HG03342 (cell line): ENCODE results near the gene GABPA.

ENCODE experiments used
- ATAC-seq: cut with Tn5 transposase; IDR thresholded peaks from one replicate; pipeline ENCODE4 v1.9.1; 2021; ENCODE audit warnings: mild to moderate bottlenecking, moderate library complexity; ENCODE audit not compliant: unreplicated experiment

GABPA gene

GRCh38 chr21:25801217-25802014 lies 66.6 kb downstream of the GABPA start:
- ATAC-seq = peak; percentile 99

- ATAC-seq = no peak
Observed at GRCh38 chr21:25806060-25806459, 71.3 kb downstream of the GABPA start.

GRCh38 chr21:25807191-25807590 lies 72.4 kb downstream of the GABPA start:
- ATAC-seq = no peak

- no peak for ATAC-seq
Observed at GRCh38 chr21:25809013-25809412, 74.2 kb downstream of the GABPA start.

GRCh38 chr21:25811186-25811585 lies 76.4 kb downstream of the GABPA start:
- no peak for ATAC-seq

GRCh38 chr21:25813917-25814316 lies 79.1 kb downstream of the GABPA start:
- no peak for ATAC-seq

- ATAC-seq = no peak
Observed at GRCh38 chr21:25818121-25818520, 83.3 kb downstream of the GABPA start.

GRCh38 chr21:25818551-25818950 lies 83.8 kb downstream of the GABPA start:
- ATAC-seq = no peak
